K562 (cell line): Measurements from ENCODE around the gene RAB2B. TPM values are rescaled to one million over a fixed set of nuclear protein-coding genes. Genes with fewer than 3 reads are reported as not detected.

Source experiments
- ATF7 ChIP-seq: fragments of 450-650 bp; IDR thresholded peaks from 2 replicates; pipeline ENCODE4 v1.7.1; 2014; ENCODE audit warnings: mild to moderate bottlenecking, moderate library complexity
- CXXC5 ChIP-seq: fragments of 250-450 bp; sonication (Bioruptor Pico); IDR thresholded peaks from 2 replicates; pipeline ENCODE4 v1.8.0; 2022; ENCODE audit warnings: inconsistent platforms, mild to moderate bottlenecking, moderate library complexity
- DNMT1 ChIP-seq: fragments of 450-650 bp; IDR thresholded peaks from 2 replicates; pipeline ENCODE4 v1.6.1; 2016; ENCODE audit warnings: antibody characterized with exemption, mild to moderate bottlenecking
- E2F1 ChIP-seq: sonication (generic); formaldehyde crosslinking; IDR thresholded peaks from 2 replicates; pipeline ENCODE4 v1.8.1; 2023; ENCODE audit warnings: mild to moderate bottlenecking, missing genetic modification reagents, moderate library complexity
- EGR1 ChIP-seq: fragments of 450-650 bp; conservative IDR thresholded peaks from 2 replicates; pipeline ENCODE4 v1.6.1; 2017; ENCODE audit warnings: mild to moderate bottlenecking
- GTF2E2 ChIP-seq: fragments of 200-800 bp; sonication (Bioruptor generic); IDR thresholded peaks from 2 replicates; pipeline ENCODE4 v1.6.1; 2016; ENCODE audit warnings: missing genetic modification characterization, missing compliant biosample characterization
- HLTF ChIP-seq: fragments of 450-650 bp; IDR thresholded peaks from 2 replicates; pipeline ENCODE4 v1.6.1; 2016
- NUFIP1 ChIP-seq: fragments of 450-650 bp; IDR thresholded peaks from 2 replicates; pipeline ENCODE4 v1.6.1; 2018; ENCODE audit not compliant: partially characterized antibody
- PRDM10 ChIP-seq: fragments of 450-650 bp; IDR thresholded peaks from 2 replicates; pipeline ENCODE4 v1.6.1; 2018; ENCODE audit not compliant: partially characterized antibody
- PYGO2 ChIP-seq: fragments of 450-650 bp; IDR thresholded peaks from 2 replicates; pipeline ENCODE4 v1.6.1; 2016; ENCODE audit warnings: mild to moderate bottlenecking, missing genetic modification characterization, moderate library complexity, missing compliant biosample characterization
- RUNX1 ChIP-seq: sonication (generic); IDR thresholded peaks from 2 replicates; pipeline ENCODE4 v1.6.1; 2016; ENCODE audit warnings: antibody characterized with exemption, low read depth
- SMARCE1 ChIP-seq: fragments of 450-650 bp; IDR thresholded peaks from 2 replicates; pipeline ENCODE4 v1.7.1; 2016; ENCODE audit warnings: mild to moderate bottlenecking
- ZBTB17 ChIP-seq: fragments of 450-650 bp; formaldehyde crosslinking; IDR thresholded peaks from 2 replicates; pipeline ENCODE4 v1.4.0; 2020; ENCODE audit warnings: mild to moderate bottlenecking
- ZKSCAN3 ChIP-seq: fragments of 250-450 bp; sonication (Bioruptor Pico); IDR thresholded peaks from 2 replicates; pipeline ENCODE4 v1.4.0; 2020
- ZNF23 ChIP-seq: fragments of 250-450 bp; sonication (Bioruptor Pico); IDR thresholded peaks from 2 replicates; pipeline ENCODE4 v1.4.0; 2020; ENCODE audit warnings: mild to moderate bottlenecking
- ZNF324 ChIP-seq: fragments of 250-450 bp; sonication (Bioruptor Pico); IDR thresholded peaks from 2 replicates; pipeline ENCODE4 v1.4.0; 2020; ENCODE audit warnings: mild to moderate bottlenecking
- ZNF518B ChIP-seq: fragments of 250-450 bp; sonication (Bioruptor Pico); IDR thresholded peaks from 2 replicates; pipeline ENCODE4 v1.5.0; 2021; ENCODE audit warnings: mild to moderate bottlenecking, moderate library complexity
- ZNF583 ChIP-seq: fragments of 250-450 bp; sonication (Bioruptor Pico); IDR thresholded peaks from 2 replicates; pipeline ENCODE4 v1.4.0; 2020
- polyA plus RNA-seq, 8 experiments: library from polyadenylated mRNA; depleted of rRNA in 4 of 8; stranded (reverse) in 5 of 8; unstranded in 3 of 8; fragments of >200 nt; fragmentation: Nextera tagmentation in 2 of 8; fragmentation: Illumina TruSeq in 1 of 8; extraction: Ambion mirVana in 2 of 8; extraction: Trizol in 1 of 8; gene quantifications; 2 replicates each; pipeline versions ENCODE4 v1.2.1 to v1.2.3, GENCODE V29; 2011 to 2014; ENCODE audit warnings: inconsistent platforms in 1 of 8, missing spikeins in 1 of 8
- total RNA-seq, 7 experiments: library from RNA; depleted of rRNA in 6 of 7; stranded (reverse); fragments of >200 nt in 6 of 7; fragmentation: Illumina TruSeq in 2 of 7; extraction: Trizol in 2 of 7; gene quantifications; 2 replicates each; pipeline versions ENCODE4 v1.2.1 to v1.2.3, GENCODE V29; 2011 to 2021; ENCODE audit warnings: low replicate concordance in 1 of 7

RAB2B gene
- total and polyA plus RNA-seq, 9 of the 15 experiments (the other 6 are each of a cell fraction or from before 2014, with no cell fraction given), result 4.6 to 19.8 (median 9.8) TPM

- TF ChIP-seq PRDM10, result no peak
- TF ChIP-seq HLTF, result 0 out of 2 replicates have a peak, but pooled peaks have one; percentile 52
- no peak for TF ChIP-seq ZKSCAN3 (CRISPR knock-in tag)
- TF ChIP-seq NUFIP1, result no peak
- no peak for TF ChIP-seq E2F1 (CRISPR knock-in tag)
- TF ChIP-seq SMARCE1, result no peak
- TF ChIP-seq EGR1, result peak; percentile 83
- no peak for TF ChIP-seq ZNF23
- no peak for TF ChIP-seq ZBTB17
- TF ChIP-seq ZNF518B (CRISPR knock-in tag), result no peak
- TF ChIP-seq ZNF324 (CRISPR knock-in tag), result no peak
- TF ChIP-seq ZNF583 (CRISPR knock-in tag), result no peak
- TF ChIP-seq PYGO2, result no peak
- no peak for TF ChIP-seq RUNX1
- TF ChIP-seq ATF7, result peak; percentile 52
- TF ChIP-seq DNMT1, result no peak
- 0 out of 2 replicates have a peak, but pooled peaks have one; percentile 32 for TF ChIP-seq GTF2E2 (tag)
- TF ChIP-seq CXXC5 (CRISPR knock-in tag), result peak; percentile 87
Measured at GRCh38 chr14:21476925-21477681, at the start of gene RAB2B, which contains the start of gene TOX4 (continued).
